Esophagus squamous epithelium (tissue), 5 donors: ENCODE data around the gene CHTF8. TPM values are rescaled to one million over a fixed set of nuclear protein-coding genes. Genes with fewer than 3 reads are reported as not detected.
A peak's percentile ranks its signal among the peaks of the same experiment; 100 is the strongest.

ENCODE experiments used
- DNase-seq: peaks from one replicate; lab custom pipeline; 2025; lab: John Stamatoyannopoulos, UW
- H3K27ac ChIP-seq, 4 donors: fragments of 200-600 bp; sonication (generic); one replicate each; pipeline ENCODE4 v1.5.1; 2016 to 2019; ENCODE audit warnings: mild to moderate bottlenecking in 1 of 4
- H3K27me3 ChIP-seq, 4 donors: fragments of 200-600 bp; sonication (generic); 1 replicate in 3 of 4; 2 replicates in 1 of 4; pipeline versions ENCODE4 v1.5.1 to v1.6.0; 2017 to 2021; ENCODE audit warnings: antibody characterized with exemption in 1 of 4
- H3K36me3 ChIP-seq, 3 donors: fragments of 200-600 bp; sonication (generic); one replicate each; pipeline ENCODE4 v1.5.1; 2016 to 2019
- H3K4me1 ChIP-seq, 3 donors: fragments of 200-600 bp; sonication (generic); one replicate each; pipeline ENCODE4 v1.5.1; 2017 to 2019
- H3K4me3 ChIP-seq, 4 donors: fragments of 200-600 bp; sonication (generic); 1 replicate in 3 of 4; 2 replicates in 1 of 4; pipeline ENCODE4 v1.5.1; 2016 to 2019; ENCODE audit warnings: mild to moderate bottlenecking in 2 of 4, moderate library complexity in 1 of 4
- H3K9me3 ChIP-seq, 3 donors: fragments of 200-600 bp; sonication (generic); one replicate each; pipeline ENCODE4 v1.5.1; 2016 to 2019
- POLR2A ChIP-seq, 4 donors: fragments of 450-650 bp; IDR thresholded peaks; one replicate each; pipeline ENCODE4 v1.6.1; 2017; ENCODE audit warnings: antibody characterized with exemption in 4 of 4, mild to moderate bottlenecking in 4 of 4, moderate library complexity in 3 of 4
- WGBS, 2 donors: methylation state at CpG; one replicate each; pipeline ENCODE4 v1.1.5; 2018; 5-methylcytosine and 5-hydroxymethylcytosine counted together
- intact Hi-C: fragments of 100-400 bp; cut with DNase I; formaldehyde crosslinking; loops from one replicate; pipeline ENCODE4 v1.15.0; 2022
- total RNA-seq, 4 donors: library from RNA; depleted of rRNA; stranded (reverse); fragments of >200 nt; gene quantifications; one replicate each; pipeline ENCODE4 v1.1.0, GENCODE V29; 2016
- TF ChIP-seq, protein P1 (sequence below), 6 experiments: fragments of 450-650 bp in 4 of 6; fragments of 200-600 bp in 2 of 6; sonication (generic) in 2 of 6; IDR thresholded peaks; one replicate each; pipeline ENCODE4 v1.5.1; 2016 to 2019; ENCODE audit warnings: antibody characterized with exemption in 6 of 6, mild to moderate bottlenecking in 4 of 6, moderate library complexity in 4 of 6
- donor health status: DM: yes; HTN: yes; CAD: no.

CHTF8 gene
- total RNA-seq, 4 donors from 2014 or later: 51.2 to 83.4 (median 63.4) TPM

DNA sequence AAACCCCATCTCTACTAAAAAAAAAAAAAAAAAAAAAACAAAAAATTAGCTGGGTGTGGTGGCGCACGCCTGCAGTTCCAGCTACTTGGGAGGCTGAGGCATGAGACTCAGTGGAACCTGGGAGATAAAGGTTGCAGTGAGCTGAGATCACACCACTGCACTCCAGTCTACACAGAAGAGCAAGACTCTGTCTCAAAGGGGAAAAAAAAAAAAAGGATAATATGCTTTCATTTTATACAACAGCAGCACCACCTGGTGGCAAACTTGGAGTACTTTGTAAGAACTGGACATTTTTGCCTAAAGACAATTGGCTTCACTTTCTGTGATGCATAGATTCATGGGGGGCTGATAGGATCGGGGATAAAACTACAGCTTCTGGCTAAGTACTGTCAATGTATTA, 8.5 kb downstream of the CHTF8 start:
- no peaks in the 10 kb centered on the region for H3K9me3 ChIP-seq
- intact Hi-C loops: loop anchor here (5.0 to 10.0 kb wide), 2 partner anchors 222 to 419 kb away; no protein-coding TSS in a partner anchor

DNA sequence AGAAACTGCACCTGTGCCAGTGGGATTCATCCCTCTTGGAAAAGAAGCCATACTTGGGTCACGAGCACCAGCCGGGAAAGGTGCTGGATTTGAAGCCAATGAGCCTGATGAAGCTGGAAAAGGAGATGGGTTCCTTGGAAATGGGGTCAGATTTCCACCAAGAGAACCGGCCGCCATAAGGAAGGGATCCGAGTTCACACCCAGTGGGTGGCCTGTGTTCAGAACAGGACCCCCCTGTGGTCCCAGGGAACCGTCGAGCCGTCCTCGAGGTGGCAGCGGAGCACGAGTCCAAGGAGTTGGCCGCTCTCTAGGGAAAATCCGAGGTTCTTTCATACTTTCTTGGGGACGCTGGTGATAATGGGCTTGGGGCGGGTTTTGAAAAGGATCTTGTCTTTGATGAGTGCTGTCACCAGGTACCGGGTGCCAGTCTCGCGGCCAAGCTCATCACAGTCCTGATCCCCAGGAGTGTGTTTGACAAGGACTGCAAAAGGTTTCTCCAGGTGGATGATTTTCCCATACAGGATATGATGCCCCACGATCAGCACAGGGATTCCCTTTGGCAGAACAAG, 12.2 kb downstream of the CHTF8 start:
- no peak for TF ChIP-seq POLR2A (IDR thresholded peaks at IDR 0.05)
- TF ChIP-seq, protein P1, sequence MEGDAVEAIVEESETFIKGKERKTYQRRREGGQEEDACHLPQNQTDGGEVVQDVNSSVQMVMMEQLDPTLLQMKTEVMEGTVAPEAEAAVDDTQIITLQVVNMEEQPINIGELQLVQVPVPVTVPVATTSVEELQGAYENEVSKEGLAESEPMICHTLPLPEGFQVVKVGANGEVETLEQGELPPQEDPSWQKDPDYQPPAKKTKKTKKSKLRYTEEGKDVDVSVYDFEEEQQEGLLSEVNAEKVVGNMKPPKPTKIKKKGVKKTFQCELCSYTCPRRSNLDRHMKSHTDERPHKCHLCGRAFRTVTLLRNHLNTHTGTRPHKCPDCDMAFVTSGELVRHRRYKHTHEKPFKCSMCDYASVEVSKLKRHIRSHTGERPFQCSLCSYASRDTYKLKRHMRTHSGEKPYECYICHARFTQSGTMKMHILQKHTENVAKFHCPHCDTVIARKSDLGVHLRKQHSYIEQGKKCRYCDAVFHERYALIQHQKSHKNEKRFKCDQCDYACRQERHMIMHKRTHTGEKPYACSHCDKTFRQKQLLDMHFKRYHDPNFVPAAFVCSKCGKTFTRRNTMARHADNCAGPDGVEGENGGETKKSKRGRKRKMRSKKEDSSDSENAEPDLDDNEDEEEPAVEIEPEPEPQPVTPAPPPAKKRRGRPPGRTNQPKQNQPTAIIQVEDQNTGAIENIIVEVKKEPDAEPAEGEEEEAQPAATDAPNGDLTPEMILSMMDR (IDR thresholded peaks at IDR 0.05): no peak
- 84 to 90% methylated on average over 15 of the region's 19 CpGs for WGBS, 2 donors
- intact Hi-C loops: loop anchor here (5.0 to 10.0 kb wide), 2 partner anchors 218 to 415 kb away; no protein-coding TSS in a partner anchor
- H3K4me1 ChIP-seq: peaks cover 0 to 32% (median 4%) of the 10 kb centered on the region in 3 donors
- H3K9me3 ChIP-seq: no peaks in the 10 kb centered on the region
- no peak overlapping the region for H3K27ac ChIP-seq
- H3K36me3 ChIP-seq: peaks cover 4 to 66% (median 18%) of the 10 kb centered on the region in 3 donors
- H3K4me3 ChIP-seq: no peak overlapping the region
- no peaks in the 10 kb centered on the region for H3K27me3 ChIP-seq
- no peak for DNase-seq

More for the DNA sequence above, 8.5 kb downstream of the CHTF8 start:
- Histone ChIP-seq H3K4me3 (no peak overlapping the region), H3K27me3 (no peaks in the 10 kb centered on the region), H3K4me1 (peaks cover 0 to 25% (median 4%) of the 10 kb centered on the region in 3 donors), H3K36me3 (peaks cover 0 to 52% (median 8%) of the 10 kb centered on the region in 3 donors), H3K27ac (no peak overlapping the region)
- DNase-seq: no peak
- 73 to 80% methylated on average over 3 of the region's 3 CpGs for WGBS, 2 donors
- no peak for TF ChIP-seq POLR2A (IDR thresholded peaks at IDR 0.05)
- TF ChIP-seq, protein P1 (IDR thresholded peaks at IDR 0.05): peak; percentile 45 to 80 (median 68)

DNA sequence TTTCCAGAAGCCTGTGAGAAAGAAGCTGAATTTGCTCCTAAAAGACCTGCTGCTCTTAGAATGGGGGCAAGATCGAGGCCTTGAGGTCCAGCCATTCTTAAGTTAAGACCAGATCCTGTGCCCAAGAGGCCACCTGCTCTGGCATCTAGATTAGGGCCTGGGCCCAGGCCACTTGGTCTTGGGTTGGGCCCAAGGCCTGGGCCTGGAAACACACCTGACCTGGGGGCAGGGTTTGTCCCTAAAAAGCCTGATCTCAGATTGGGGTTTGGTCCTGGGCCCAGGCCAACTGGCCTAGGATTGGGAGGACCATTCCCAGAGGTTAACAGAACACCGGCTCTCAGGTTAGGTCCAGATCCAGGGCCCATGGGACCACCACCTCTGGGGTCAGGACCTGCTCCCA, 12.9 kb downstream of the CHTF8 start:
- Histone ChIP-seq H3K27me3 (no peaks in the 10 kb centered on the region), H3K36me3 (peaks cover 8 to 72% (median 24%) of the 10 kb centered on the region in 3 donors), H3K9me3 (no peaks in the 10 kb centered on the region), H3K4me1 (peaks cover 0 to 32% (median 4%) of the 10 kb centered on the region in 3 donors), H3K27ac (no peak overlapping the region), H3K4me3 (no peak overlapping the region)
- 80% methylated on average over 1 of the region's 2 CpGs; no CpG with 5 or more reads in 1 of the 2 donors for WGBS, 2 donors
- TF ChIP-seq, protein P1 (IDR thresholded peaks at IDR 0.05): no peak
- no peak for TF ChIP-seq POLR2A (IDR thresholded peaks at IDR 0.05)
- intact Hi-C loops: loop anchor here (10.0 kb wide), 1 partner anchor 595 kb away; no protein-coding TSS in a partner anchor
- no peak for DNase-seq

DNA sequence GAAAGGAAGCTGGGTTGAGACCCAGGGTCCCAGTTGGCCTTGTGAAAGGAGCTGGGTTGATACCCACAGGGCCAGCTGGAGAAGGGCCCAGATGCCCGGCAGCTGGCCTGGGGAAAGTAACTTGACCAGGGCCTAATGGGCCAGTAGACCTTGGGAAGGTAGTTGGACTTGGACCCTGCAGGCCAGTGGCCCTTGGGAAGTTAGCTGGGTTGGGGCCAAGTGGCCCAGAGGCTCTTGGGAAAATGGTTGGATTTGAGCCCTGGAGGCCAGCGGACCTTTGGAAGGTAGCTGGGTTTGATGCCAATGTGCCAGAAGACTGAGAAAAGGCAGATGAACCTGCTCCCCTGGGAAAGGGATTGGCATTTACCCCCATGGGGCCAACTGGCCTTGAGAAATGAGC, 13.4 kb downstream of the CHTF8 start:
- Histone ChIP-seq H3K9me3 (no peaks in the 10 kb centered on the region), H3K27me3 (no peaks in the 10 kb centered on the region), H3K36me3 (peaks cover 13 to 78% (median 28%) of the 10 kb centered on the region in 3 donors), H3K4me1 (peaks cover 0 to 32% (median 4%) of the 10 kb centered on the region in 3 donors), H3K27ac (no peak overlapping the region), H3K4me3 (no peak overlapping the region)
- no peak for DNase-seq
- intact Hi-C loops: loop anchor here (10.0 kb wide), 1 partner anchor 594 kb away; no protein-coding TSS in a partner anchor
- 75 to 86% methylated on average over 1 to 2 of the region's 2 CpGs for WGBS, 2 donors
- TF ChIP-seq, protein P1 (IDR thresholded peaks at IDR 0.05): no peak
- no peak for TF ChIP-seq POLR2A (IDR thresholded peaks at IDR 0.05)

DNA sequence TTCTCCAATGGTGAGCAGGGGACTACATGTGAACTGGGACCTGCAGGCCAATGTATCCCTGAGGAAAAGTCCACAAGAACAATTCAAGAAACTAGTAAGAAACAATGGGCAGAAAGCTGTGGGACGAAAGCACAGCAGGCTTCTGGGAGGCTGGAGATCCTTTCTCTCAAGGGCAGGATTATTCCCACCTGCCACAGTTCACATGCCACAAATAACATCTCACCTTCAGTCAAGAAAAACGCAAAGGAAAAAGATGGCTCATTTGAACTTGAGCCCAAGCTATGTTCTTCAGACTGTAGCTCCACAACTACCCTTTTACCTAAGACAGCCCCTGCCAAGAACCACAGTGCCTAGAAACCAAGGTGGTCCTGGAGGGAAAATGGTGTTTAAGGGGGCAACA, 13.9 kb downstream of the CHTF8 start:
- intact Hi-C loops: loop anchor here (10.0 kb wide), 1 partner anchor 594 kb away; no protein-coding TSS in a partner anchor
- no peak for DNase-seq
- 80 to 93% methylated on average over 2 of the region's 2 CpGs for WGBS, 2 donors

More for the DNA sequence above, 13.9 kb downstream of the CHTF8 start:
- no peak overlapping the region for H3K27ac ChIP-seq
- peaks cover 16 to 83% (median 28%) of the 10 kb centered on the region in 3 donors for H3K36me3 ChIP-seq
- H3K4me3 ChIP-seq: no peak overlapping the region
- H3K27me3 ChIP-seq: no peaks in the 10 kb centered on the region
- no peaks in the 10 kb centered on the region for H3K9me3 ChIP-seq
- TF ChIP-seq POLR2A (IDR thresholded peaks at IDR 0.05): no peak
- TF ChIP-seq, protein P1 (IDR thresholded peaks at IDR 0.05): no peak
- peaks cover 0 to 32% (median 4%) of the 10 kb centered on the region in 3 donors for H3K4me1 ChIP-seq
